Measurements from ENCODE around the gene METTL26. TPM values are rescaled to one million over a fixed set of nuclear protein-coding genes. Genes with fewer than 3 reads are reported as not detected.

Gene METTL26
- total and polyA plus RNA-seq, 2 of the 4 experiments (the other 2 are of a cell fraction): 46.8 to 128 TPM

GRCh38 chr16:662095-662494 is 26.0 kb upstream of the METTL26 start:
- no peak overlapping the region for H2BK20ac ChIP-seq (ENCODE audit: low read depth, low read length)
- no peak overlapping the region for H4K91ac ChIP-seq (ENCODE audit: insufficient read depth, low read depth, low read length)
- H3K14ac ChIP-seq (replicated peaks; ENCODE audit: low read depth, low read length): no peak overlapping the region
- no peak overlapping the region for H3K9ac ChIP-seq (ENCODE audit: low read depth, low read length)
- H3K4ac ChIP-seq (ENCODE audit: low read depth, low read length): no peak overlapping the region
- H2BK5ac ChIP-seq (ENCODE audit: low read depth, low read length, poor library complexity, severe bottlenecking): no peak overlapping the region
- no peak overlapping the region for H2BK120ac ChIP-seq (ENCODE audit: low read depth, low read length)
- peaks cover 4% of the 10 kb centered on the region for H3K36me3 ChIP-seq (ENCODE audit: control insufficient read depth, insufficient read depth, low read length)
- ATAC-seq (ENCODE audit: low read depth) (no peak), DNase-seq (no peak)
- intact Hi-C loops (cut with micrococcal nuclease): no loop called here
- CTCF ChIA-PET: no interaction called here
- H2AK9ac ChIP-seq (replicated peaks; ENCODE audit: low read depth, low read length, poor library complexity): no peak overlapping the region
- no TSS peak for BruUV-seq (replicated peaks)
- TF ChIP-seq RAD21 (IDR thresholded peaks at IDR 0.05; ENCODE audit: low read length): no peak
- no peak for TF ChIP-seq CTCF (conservative IDR thresholded peaks at IDR 0.05; ENCODE audit: low read depth, low read length)
- TF ChIP-seq MXI1 (IDR thresholded peaks at IDR 0.05; ENCODE audit: borderline replicate concordance, low read depth, low read length): no peak
- TF ChIP-seq SMC3 (IDR thresholded peaks at IDR 0.05; ENCODE audit: low read depth, low read length): no peak
- no peak for TF ChIP-seq MAFK (IDR thresholded peaks at IDR 0.05; ENCODE audit: low read depth, low read length)
- no peak for TF ChIP-seq BHLHE40 (IDR thresholded peaks at IDR 0.05; ENCODE audit: low read depth, low read length)
- TF ChIP-seq RCOR1 (IDR thresholded peaks at IDR 0.05; ENCODE audit: insufficient replicate concordance, low read length): no peak
- TF ChIP-seq CHD1 (IDR thresholded peaks at IDR 0.05; ENCODE audit: low read depth, low read length): no peak
- TF ChIP-seq CEBPB (IDR thresholded peaks at IDR 0.05; ENCODE audit: low read depth, low read length): no peak
- TF ChIP-seq ELK1 (IDR thresholded peaks at IDR 0.05; ENCODE audit: borderline replicate concordance, low read depth, low read length): no peak
- no peak for TF ChIP-seq POLR2A (IDR thresholded peaks at IDR 0.05; ENCODE audit: low read depth, low read length)
- no peak for TF ChIP-seq FOS (IDR thresholded peaks at IDR 0.05; ENCODE audit: low read depth, low read length)
- TF ChIP-seq RFX5 (IDR thresholded peaks at IDR 0.05; ENCODE audit: low read depth, low read length): no peak
- TF ChIP-seq, protein P1, sequence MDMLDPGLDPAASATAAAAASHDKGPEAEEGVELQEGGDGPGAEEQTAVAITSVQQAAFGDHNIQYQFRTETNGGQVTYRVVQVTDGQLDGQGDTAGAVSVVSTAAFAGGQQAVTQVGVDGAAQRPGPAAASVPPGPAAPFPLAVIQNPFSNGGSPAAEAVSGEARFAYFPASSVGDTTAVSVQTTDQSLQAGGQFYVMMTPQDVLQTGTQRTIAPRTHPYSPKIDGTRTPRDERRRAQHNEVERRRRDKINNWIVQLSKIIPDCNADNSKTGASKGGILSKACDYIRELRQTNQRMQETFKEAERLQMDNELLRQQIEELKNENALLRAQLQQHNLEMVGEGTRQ (IDR thresholded peaks at IDR 0.05; ENCODE audit: low read depth, low read length): no peak
- TF ChIP-seq MAZ (IDR thresholded peaks at IDR 0.05; ENCODE audit: borderline replicate concordance, low read depth, low read length): no peak
- no peak for TF ChIP-seq NFE2L2 (IDR thresholded peaks at IDR 0.05; ENCODE audit: low read depth, low read length)
- H2AFZ ChIP-seq (replicated peaks; ENCODE audit: low read length, poor library complexity): no peak overlapping the region
- H4K8ac ChIP-seq (ENCODE audit: low read depth in 2 of 2, low read length in 2 of 2): no peak overlapping the region
- H3K79me1 ChIP-seq (ENCODE audit: low read depth in 1 of 2, low read length in 2 of 2): no peaks in the 10 kb centered on the region
- no peak overlapping the region for H3K56ac ChIP-seq (ENCODE audit: extremely low read depth, insufficient read depth, low read length)
- H3K9me1 ChIP-seq (ENCODE audit: insufficient read depth, low read length): no peaks in the 10 kb centered on the region
- POLR2A ChIA-PET (ENCODE audit: unreplicated experiment): no interaction called here
- WGBS, 2 experiments (ENCODE audit: extremely low coverage in 2 of 2, insufficient read length in 1 of 2): 96% methylated on average over 18 of the region's 19 CpGs; no CpG with 5 or more reads in 1 of the 2 experiments
- H3K23ac ChIP-seq (ENCODE audit: low read depth, low read length): no peak overlapping the region
- H3K9me3 ChIP-seq (ENCODE audit: control insufficient read depth, insufficient read depth, low read length): no peaks in the 10 kb centered on the region
- dilution Hi-C loops (cut with HindIII; ENCODE audit: low sequenced_read_pairs, unreplicated experiment): no loop called here
- H2AK5ac ChIP-seq (ENCODE audit: low read depth, low read length): no peak overlapping the region
- H4K5ac ChIP-seq (ENCODE audit: low read depth, low read length): no peak overlapping the region
- no peaks in the 10 kb centered on the region for H3K27me3 ChIP-seq (ENCODE audit: control insufficient read depth, insufficient read depth, low read length)
- H3K4me3 ChIP-seq (ENCODE audit: insufficient read depth, low read depth, low read length): no peak overlapping the region
- no peak overlapping the region for H3K4me2 ChIP-seq (ENCODE audit: low read depth, low read length)
- H3K27ac ChIP-seq (ENCODE audit: insufficient read depth, low read length): no peak overlapping the region
- H3K18ac ChIP-seq (ENCODE audit: low read depth, low read length): no peak overlapping the region
- in situ Hi-C loops (cut with MboI; ENCODE audit: low sequenced_read_pairs): no loop called here
- no peaks in the 10 kb centered on the region for H4K20me1 ChIP-seq (ENCODE audit: insufficient read depth, low read length)
- H2BK15ac ChIP-seq (ENCODE audit: low read depth, low read length): no peak overlapping the region
- peaks cover 5% of the 10 kb centered on the region for H3K4me1 ChIP-seq (ENCODE audit: control insufficient read depth, insufficient read depth, low read length)

Measured in IMR-90 (cell line).